Measurements from ENCODE around the gene RNF167.

RNF167 gene

DNA sequence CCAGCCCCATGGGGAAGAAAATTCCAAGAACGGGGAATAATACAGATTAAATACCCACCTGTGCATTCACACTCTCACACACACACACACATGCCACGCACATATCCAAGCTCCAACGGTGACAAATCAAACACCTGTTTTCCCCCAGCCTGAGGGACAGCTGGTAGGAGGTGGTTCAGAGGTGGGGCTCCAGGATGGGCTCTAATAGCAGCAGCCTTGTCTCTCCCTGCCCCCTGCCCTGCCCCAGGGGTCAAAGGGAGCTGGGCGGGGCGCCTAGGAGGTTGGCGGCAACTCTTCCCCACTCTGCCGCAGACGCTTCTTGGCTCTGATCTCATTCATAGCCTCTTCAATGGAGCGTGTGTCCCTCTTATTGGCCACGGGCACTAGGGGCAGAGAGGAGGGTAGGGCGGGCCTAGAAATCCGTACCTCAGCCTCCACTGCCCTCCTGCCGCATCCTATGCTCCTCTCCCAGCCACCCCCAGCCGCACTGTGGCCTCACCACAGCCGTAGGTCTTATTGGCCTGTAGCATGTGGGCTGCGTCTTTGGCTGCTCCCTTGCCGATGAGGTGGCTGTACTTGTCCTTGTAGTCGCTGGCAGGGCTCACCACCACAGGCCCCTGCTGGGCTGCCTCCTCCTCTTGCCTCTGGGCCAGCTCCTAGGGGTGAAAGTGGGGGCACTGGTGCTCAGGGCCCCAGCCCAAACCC is 19.3 kb downstream of the RNF167 start:
- no peaks in the 10 kb centered on the region for H3K4me1 ChIP-seq (ENCODE audit: insufficient read depth, low read length)
- H2AFZ ChIP-seq (ENCODE audit: low read depth, low read length): no peak overlapping the region
- H3K36me3 ChIP-seq (ENCODE audit: insufficient read depth, low read length): peaks cover 35% of the 10 kb centered on the region

DNA sequence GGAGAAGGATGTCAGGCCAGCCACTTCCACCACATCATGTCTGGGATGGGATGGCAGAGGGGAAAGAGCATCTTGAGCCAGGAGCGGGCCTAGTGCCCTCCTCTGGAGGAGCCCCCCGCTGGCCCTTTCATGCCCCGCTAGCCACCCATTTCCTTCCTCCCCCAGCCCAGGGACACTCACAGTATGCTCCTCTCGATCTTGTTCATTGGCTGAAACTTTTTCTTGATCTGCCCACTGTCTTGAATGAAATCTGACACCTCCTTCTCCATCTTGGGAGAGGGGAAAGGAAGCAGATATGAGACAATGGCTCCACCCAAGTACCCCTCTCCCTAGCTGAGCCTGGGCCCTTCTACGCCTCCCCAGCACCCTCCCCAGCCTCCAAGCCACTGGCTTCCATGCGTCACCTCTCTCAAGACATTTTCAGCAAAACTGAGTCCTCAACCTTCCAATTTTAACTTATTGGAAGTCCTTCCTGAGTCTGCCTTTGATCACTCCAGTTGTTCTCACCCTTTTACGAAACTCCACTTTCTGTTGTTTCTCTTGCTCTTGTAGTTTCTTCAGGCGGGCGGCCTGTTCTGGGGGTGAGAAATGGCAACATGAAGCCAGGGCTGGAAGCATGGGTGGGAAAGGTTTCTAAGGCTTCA is 20.3 kb downstream of the RNF167 start:
- Histone ChIP-seq H3K36me3 (ENCODE audit: insufficient read depth, low read length) (peaks cover 35% of the 10 kb centered on the region), H3K4me3 (ENCODE audit: low read length) (no peak overlapping the region), H3K27me3 (ENCODE audit: insufficient read depth, low read length) (no peaks in the 10 kb centered on the region), H2AFZ (ENCODE audit: low read depth, low read length) (no peak overlapping the region), H3K4me1 (ENCODE audit: insufficient read depth, low read length) (no peaks in the 10 kb centered on the region), H3K9me3 (ENCODE audit: low read length) (peaks cover under 1% of the 10 kb centered on the region)

More for the DNA sequence above, 19.3 kb downstream of the RNF167 start:
- Histone ChIP-seq H3K4me3 (ENCODE audit: low read length) (no peak overlapping the region), H3K27me3 (ENCODE audit: insufficient read depth, low read length) (no peaks in the 10 kb centered on the region), H3K9me3 (ENCODE audit: low read length) (peaks cover 4% of the 10 kb centered on the region)

DNA sequence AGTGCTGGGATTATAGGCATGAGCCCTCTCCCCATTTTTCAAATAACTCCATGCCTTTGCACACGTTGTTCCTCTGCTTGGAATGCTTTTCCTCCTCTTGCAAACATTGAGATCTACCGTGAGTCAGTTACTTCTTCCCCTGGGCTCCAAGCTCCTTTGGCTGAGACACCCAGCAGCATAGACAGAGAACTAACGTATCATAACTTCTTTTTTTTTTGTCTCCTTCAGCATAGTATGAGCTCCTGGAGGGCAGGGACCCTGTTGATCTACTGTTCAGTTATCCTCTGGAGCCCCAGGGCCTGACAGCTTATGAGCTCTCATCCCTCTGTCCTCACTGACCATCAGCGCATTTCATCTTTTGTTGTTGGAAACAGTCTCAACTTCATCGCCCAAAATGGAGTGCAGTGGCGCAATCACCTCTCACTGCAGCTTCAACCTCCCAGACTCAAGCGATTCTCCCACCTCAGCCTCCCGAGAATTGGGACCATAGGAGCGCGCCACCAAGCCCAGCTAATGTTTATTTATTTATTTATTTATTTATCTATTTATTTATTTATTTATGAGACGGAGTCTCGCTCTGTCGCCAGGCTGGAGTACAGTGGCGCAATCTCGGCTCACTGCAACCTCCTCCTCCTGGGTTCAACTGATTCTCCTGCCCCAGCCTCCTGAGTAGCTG is 25.4 kb downstream of the RNF167 start:
- H3K4me1 ChIP-seq (ENCODE audit: insufficient read depth, low read length): peaks cover 20% of the 10 kb centered on the region
- H3K9me3 ChIP-seq (ENCODE audit: low read length): no peaks in the 10 kb centered on the region
- H3K4me3 ChIP-seq (ENCODE audit: low read length): no peak overlapping the region
- H2AFZ ChIP-seq (ENCODE audit: low read depth, low read length): no peak overlapping the region
- peaks cover 8% of the 10 kb centered on the region for H3K36me3 ChIP-seq (ENCODE audit: insufficient read depth, low read length)
- H3K27me3 ChIP-seq (ENCODE audit: insufficient read depth, low read length): no peaks in the 10 kb centered on the region

DNA sequence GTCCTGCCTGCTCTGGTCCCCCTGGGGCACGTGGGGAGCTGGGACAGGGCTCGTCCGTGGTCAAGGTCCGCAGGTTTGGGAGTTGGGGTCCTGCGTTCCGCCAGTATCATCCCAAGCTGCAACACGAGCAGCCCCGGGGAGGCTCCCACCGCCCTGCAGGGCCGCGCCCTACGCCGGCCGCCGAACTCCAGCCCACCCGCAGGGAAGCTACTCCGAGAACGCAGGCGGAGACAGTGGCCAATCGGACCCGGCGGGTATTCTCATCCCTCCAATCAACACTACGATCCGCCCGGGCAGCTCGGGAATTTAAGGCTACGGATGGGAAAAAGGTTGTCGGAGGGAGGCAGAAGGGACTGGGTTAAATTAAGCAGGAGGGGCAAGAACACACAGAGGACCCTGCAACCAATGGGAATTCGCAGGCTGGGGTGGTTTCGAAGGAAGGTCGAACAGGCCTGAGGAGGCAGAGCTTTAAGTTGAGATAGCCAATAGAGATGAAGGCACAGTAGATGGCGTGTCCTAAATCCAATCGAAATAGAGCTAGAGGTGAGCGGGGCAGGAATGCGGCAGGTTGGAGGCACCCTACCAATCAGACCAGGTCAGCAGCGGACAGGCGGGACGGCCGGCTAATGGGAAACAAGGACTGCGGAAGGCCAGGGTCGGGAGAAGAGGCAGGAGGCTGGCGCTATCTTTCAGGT is 26.9 kb downstream of the RNF167 start:
- H3K4me3 ChIP-seq (ENCODE audit: low read length): peak overlapping the region; percentile 92
- H3K36me3 ChIP-seq (ENCODE audit: insufficient read depth, low read length): peaks cover 3% of the 10 kb centered on the region
- H3K4me1 ChIP-seq (ENCODE audit: insufficient read depth, low read length): peaks cover 20% of the 10 kb centered on the region
- peak overlapping the region; percentile 13 for H2AFZ ChIP-seq (ENCODE audit: low read depth, low read length)
- H3K27me3 ChIP-seq (ENCODE audit: insufficient read depth, low read length): no peaks in the 10 kb centered on the region
- H3K9me3 ChIP-seq (ENCODE audit: low read length): no peaks in the 10 kb centered on the region

DNA sequence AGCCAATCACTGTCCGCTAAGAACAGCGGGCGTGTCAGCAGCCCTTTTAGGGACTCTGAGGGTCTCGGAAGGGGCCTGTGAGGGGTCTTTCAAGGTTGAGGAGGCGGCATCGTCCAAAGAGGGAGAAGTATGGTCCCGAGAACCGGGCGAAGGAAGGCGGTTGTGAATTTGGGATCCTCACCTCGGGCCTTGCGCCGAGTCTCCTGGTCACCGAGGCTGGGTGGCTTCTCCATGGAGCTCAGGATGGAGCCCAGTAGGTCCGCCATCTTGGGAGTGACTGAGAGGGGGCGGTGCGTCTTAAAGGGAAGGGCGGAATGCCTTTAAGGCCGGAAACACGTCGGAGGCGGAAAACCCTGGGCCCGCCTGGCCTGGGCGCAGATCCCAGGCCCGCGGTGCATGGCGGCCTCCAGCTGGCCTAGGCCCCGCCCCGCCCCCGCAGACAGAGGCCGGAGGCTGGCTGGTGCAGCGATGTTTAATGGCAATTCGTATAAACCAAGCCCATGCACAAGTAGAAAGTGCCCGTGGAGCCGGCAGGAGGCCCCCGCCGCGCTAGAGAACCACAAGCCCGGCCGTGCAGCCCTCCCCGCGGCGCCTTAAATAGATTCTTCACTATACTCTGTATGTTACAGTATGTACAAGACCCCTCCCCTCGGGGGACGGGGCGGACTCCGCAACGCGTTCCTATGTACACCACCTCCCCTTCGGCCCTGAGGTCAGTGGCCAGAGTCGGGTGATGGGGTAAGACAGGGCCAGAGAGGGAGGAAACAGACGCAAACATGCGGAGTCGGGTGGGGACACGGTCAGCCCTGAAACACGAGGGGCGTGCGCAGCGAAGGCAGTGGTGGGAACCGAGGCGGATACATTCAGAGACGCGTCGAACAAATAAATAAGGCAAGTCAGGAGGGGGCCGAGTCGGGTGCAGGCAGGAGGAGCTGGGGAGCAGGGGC is 27.7 kb downstream of the RNF167 start, which contains the start of gene SPAG7:
Gene SPAG7 (minus strand): TSS at position 279 of the 947 bp plus-strand sequence. CDS start 13 bp downstream, at position 266.
- peak within 1 kb of the TSS; percentile 24 for H2AFZ ChIP-seq (ENCODE audit: low read depth, low read length)
- H3K27me3 ChIP-seq (ENCODE audit: insufficient read depth, low read length): no peaks in the 10 kb centered on the region
- peaks cover 20% of the 10 kb centered on the region for H3K4me1 ChIP-seq (ENCODE audit: insufficient read depth, low read length)
- peaks cover 3% of the 10 kb centered on the region for H3K36me3 ChIP-seq (ENCODE audit: insufficient read depth, low read length)
- H3K9me3 ChIP-seq (ENCODE audit: low read length): no peaks in the 10 kb centered on the region
- H3K4me3 ChIP-seq (ENCODE audit: low read length): peak within 1 kb of the TSS; percentile 92

DNA sequence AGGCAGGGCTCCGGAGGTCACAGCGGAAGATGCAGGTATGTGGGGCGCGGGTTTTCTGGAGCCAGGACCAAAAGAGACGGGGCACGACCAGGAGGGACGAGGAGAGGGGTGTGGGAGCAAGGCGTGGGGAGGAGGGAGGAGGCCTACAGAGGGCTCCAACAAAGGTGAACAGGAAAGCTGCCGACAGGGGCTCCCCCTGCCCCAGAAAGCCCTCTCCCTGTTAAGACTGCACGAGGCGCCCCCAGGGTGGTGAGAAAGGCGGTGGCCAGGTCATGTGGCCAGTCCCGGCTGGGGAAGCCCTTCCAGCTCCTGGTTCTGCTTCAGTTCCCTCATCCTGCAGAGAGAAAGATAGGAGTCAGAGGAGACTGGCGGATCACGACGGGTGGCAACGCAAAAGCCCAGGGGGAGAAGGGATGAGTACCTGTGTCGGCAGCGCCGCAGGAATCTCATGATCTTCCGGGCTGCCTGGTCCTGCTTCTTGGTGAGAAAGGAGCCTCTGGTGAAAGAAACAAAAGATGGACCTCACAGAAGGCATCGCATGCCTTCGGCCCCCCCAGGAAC is 28.5 kb downstream of the RNF167 start:
- H3K36me3 ChIP-seq (ENCODE audit: insufficient read depth, low read length): peaks cover 3% of the 10 kb centered on the region
- H3K4me3 ChIP-seq (ENCODE audit: low read length): peak overlapping the region; percentile 92
- H3K4me1 ChIP-seq (ENCODE audit: insufficient read depth, low read length): peaks cover 20% of the 10 kb centered on the region
- H2AFZ ChIP-seq (ENCODE audit: low read depth, low read length): peak overlapping the region; percentile 24
- H3K27me3 ChIP-seq (ENCODE audit: insufficient read depth, low read length): no peaks in the 10 kb centered on the region
- H3K9me3 ChIP-seq (ENCODE audit: low read length): no peaks in the 10 kb centered on the region

DNA sequence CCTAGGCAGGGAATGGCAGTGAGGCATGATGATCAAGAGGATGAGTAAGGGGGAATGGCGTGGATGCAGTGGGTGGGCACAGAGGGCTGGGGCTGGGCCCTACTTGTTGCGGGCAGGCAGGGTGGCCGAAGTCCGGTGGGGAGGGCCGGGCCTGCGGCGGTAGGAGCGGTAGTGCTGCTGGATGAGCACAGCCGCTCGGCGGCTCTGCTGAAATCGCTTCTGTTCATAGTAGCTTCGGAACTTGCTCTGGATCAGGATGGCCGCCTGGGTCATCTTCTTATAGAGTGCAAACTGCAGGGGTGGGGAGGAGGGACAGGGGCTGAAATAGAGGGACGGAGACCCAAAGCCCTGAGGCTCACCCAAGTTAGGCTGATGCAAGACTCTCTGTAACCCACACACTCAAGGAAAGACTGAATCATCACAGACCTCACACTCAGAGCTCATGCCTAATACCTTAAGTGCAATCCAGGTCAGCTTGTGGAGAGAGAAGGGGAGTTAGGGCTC is 29.0 kb downstream of the RNF167 start:
- Histone ChIP-seq H3K36me3 (ENCODE audit: insufficient read depth, low read length) (peaks cover 3% of the 10 kb centered on the region), H2AFZ (ENCODE audit: low read depth, low read length) (no peak overlapping the region), H3K4me3 (ENCODE audit: low read length) (peak overlapping the region; percentile 92), H3K4me1 (ENCODE audit: insufficient read depth, low read length) (peaks cover 20% of the 10 kb centered on the region), H3K27me3 (ENCODE audit: insufficient read depth, low read length) (no peaks in the 10 kb centered on the region), H3K9me3 (ENCODE audit: low read length) (no peaks in the 10 kb centered on the region)

DNA sequence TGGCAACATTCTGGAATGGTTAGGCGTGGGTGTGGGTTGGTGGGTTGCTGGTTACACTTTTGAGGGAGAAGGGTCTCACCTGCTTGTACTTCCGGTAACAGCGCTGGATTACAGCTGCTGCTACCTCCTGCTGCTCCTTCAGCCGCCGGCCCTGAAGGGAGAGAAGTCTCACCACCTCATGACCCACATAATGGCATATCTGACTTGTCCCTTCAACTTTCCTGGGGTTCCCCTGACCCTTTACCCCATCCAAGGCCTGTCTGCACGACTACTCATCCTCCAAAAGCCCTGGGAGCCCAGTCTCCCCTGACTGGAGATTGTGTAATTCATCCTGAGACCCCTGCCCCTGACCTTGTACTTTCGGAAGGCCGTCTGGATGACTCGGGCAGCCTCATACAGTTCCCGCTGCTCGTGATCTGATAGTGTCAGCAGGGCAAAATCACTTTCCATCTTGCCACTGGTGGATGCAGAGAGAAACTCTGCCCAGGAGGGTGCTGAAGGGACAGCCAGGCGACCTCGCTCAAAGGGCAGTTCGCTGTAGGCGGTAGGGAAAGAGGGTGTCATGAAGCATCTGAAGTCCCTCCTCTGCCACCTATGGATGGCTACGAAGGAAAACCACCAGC is 29.6 kb downstream of the RNF167 start:
- Histone ChIP-seq H2AFZ (ENCODE audit: low read depth, low read length) (no peak overlapping the region), H3K4me3 (ENCODE audit: low read length) (peak overlapping the region; percentile 92), H3K4me1 (ENCODE audit: insufficient read depth, low read length) (peaks cover 20% of the 10 kb centered on the region), H3K9me3 (ENCODE audit: low read length) (no peaks in the 10 kb centered on the region), H3K27me3 (ENCODE audit: insufficient read depth, low read length) (no peaks in the 10 kb centered on the region), H3K36me3 (ENCODE audit: insufficient read depth, low read length) (peaks cover 3% of the 10 kb centered on the region)

DNA sequence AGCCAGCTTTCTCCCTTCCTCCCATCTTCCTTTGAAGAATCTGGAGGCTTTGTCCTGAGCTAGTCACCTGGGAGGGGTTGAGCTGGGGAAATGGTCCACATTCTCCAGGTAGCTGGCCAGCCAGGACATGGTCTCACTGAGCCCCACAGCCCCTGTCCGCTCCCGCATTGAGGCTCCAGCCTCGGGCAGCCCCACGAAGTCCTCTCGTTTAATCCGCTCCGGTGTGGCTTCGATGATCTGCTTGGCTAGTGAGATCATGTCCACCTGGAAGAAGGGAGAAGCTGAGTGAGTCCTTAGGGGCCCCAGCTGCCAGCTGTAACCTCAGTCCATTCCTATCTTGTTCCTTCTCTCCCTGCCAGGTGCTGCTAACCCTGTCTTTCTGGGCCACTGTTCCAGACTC is 30.2 kb downstream of the RNF167 start:
- H2AFZ ChIP-seq (ENCODE audit: low read depth, low read length): no peak overlapping the region
- H3K27me3 ChIP-seq (ENCODE audit: insufficient read depth, low read length): no peaks in the 10 kb centered on the region
- H3K36me3 ChIP-seq (ENCODE audit: insufficient read depth, low read length): peaks cover 3% of the 10 kb centered on the region
- peaks cover 20% of the 10 kb centered on the region for H3K4me1 ChIP-seq (ENCODE audit: insufficient read depth, low read length)
- no peaks in the 10 kb centered on the region for H3K9me3 ChIP-seq (ENCODE audit: low read length)
- no peak overlapping the region for H3K4me3 ChIP-seq (ENCODE audit: low read length)

DNA sequence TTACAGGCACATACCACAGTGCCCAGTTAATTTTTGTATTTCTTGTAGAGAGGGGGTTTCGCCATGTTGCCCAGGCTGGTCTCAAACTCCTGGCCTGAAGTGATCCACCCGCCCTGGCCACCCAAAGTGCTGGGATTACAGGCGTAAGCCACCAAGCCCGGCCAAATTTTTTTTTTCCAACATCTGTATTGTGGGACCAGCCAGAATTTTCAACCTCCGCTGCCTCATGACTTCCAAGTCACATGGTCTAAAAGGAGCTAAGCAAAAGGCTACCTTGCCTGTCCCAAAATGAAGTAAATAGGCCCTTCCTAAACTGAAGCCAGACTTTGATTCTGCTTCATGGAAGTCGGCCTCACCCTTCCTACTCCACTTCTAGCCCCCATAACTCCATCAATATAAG is 31.8 kb downstream of the RNF167 start:
- Histone ChIP-seq H3K4me1 (ENCODE audit: insufficient read depth, low read length) (peaks cover 16% of the 10 kb centered on the region), H3K4me3 (ENCODE audit: low read length) (no peak overlapping the region), H3K9me3 (ENCODE audit: low read length) (no peaks in the 10 kb centered on the region), H2AFZ (ENCODE audit: low read depth, low read length) (no peak overlapping the region), H3K27me3 (ENCODE audit: insufficient read depth, low read length) (no peaks in the 10 kb centered on the region), H3K36me3 (ENCODE audit: insufficient read depth, low read length) (peaks cover 3% of the 10 kb centered on the region)

DNA sequence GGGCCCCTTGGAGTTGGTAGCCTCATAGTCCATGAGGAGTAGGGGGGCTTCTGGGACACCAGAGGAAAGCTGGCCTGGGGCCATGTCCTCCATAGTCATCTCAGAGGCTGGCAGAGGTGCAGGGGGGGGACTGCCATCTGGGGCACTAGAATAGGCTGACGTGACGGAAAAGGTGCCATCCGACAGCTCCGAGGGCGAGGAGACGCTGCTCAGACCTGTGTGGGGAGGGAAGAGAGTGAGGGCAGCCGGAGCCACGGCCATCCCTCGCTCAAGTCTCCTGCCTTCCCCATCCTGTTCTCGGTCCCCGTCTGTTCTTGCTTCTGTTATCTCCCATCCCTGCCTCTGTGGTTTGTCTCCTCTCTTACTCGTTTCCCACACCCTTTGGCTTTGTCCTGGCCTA is 32.3 kb downstream of the RNF167 start:
- H3K27me3 ChIP-seq (ENCODE audit: insufficient read depth, low read length): no peaks in the 10 kb centered on the region
- peaks cover 16% of the 10 kb centered on the region for H3K4me1 ChIP-seq (ENCODE audit: insufficient read depth, low read length)
- H3K36me3 ChIP-seq (ENCODE audit: insufficient read depth, low read length): peaks cover 3% of the 10 kb centered on the region
- H3K9me3 ChIP-seq (ENCODE audit: low read length): no peaks in the 10 kb centered on the region
- H2AFZ ChIP-seq (ENCODE audit: low read depth, low read length): no peak overlapping the region
- no peak overlapping the region for H3K4me3 ChIP-seq (ENCODE audit: low read length)

All from neuron (in vitro differentiated cells).